HEK293 (cell line): ENCODE results near the gene CATSPER1.
A peak's percentile ranks its signal among the peaks of the same experiment; 100 is the strongest.

ENCODE experiments used
- CTCF ChIA-PET: fragments of 350-600 bp; formaldehyde crosslinking; extraction: SDS; loops from one replicate; lab custom pipeline; 2021; ENCODE audit warnings: antibody characterized with exemption; lab: Yijun Ruan, JAX
- POLR2A ChIA-PET: fragments of 300-600 bp; formaldehyde crosslinking; extraction: SDS; loops from one replicate; lab custom pipeline; 2020; ENCODE audit warnings: antibody characterized with exemption, inconsistent platforms; lab: Yijun Ruan, JAX
- H3K27ac ChIP-seq: fragments of 200-500 bp; sonication (Bioruptor generic); 2 replicates; pipeline ENCODE4 v1.5.1; 2014; ENCODE audit warnings: low read depth, low read length, control low read depth, inconsistent platforms; ENCODE audit errors: extremely low read depth
- H3K36me3 ChIP-seq, 2 experiments: fragments of 200-500 bp in 1 of 2; sonication (Bioruptor generic) in 1 of 2; 1 replicate in 1 of 2; 2 replicates in 1 of 2; pipeline ENCODE4 v1.5.1; 2014 to 2017; ENCODE audit warnings: inconsistent platforms in 2 of 2, low read length in 2 of 2; ENCODE audit not compliant: control insufficient read depth in 2 of 2, insufficient read depth in 1 of 2
- H3K4me1 ChIP-seq: fragments of 200-500 bp; sonication (Bioruptor generic); 2 replicates; pipeline ENCODE4 v1.5.1; 2014; ENCODE audit warnings: mild to moderate bottlenecking, low read length, inconsistent platforms; ENCODE audit not compliant: control insufficient read depth, insufficient read depth
- H3K4me3 ChIP-seq: 2 replicates; pipeline ENCODE4 v1.5.1; 2011; ENCODE audit warnings: low read depth, mild to moderate bottlenecking, control low read depth, low read length, moderate library complexity
- H3K9me3 ChIP-seq: fragments of 200-500 bp; sonication (Bioruptor generic); 2 replicates; pipeline ENCODE4 v1.5.1; 2014; ENCODE audit warnings: low read depth, low read length, inconsistent platforms; ENCODE audit not compliant: control insufficient read depth, insufficient read depth
- HOXA7 ChIP-seq: sonication (generic); formaldehyde crosslinking; IDR thresholded peaks from 2 replicates; pipeline ENCODE4 v1.8.1; 2022; ENCODE audit warnings: missing genetic modification reagents, borderline replicate concordance
- PRDM1 ChIP-seq: fragments of 450-650 bp; formaldehyde crosslinking; IDR thresholded peaks from 2 replicates; pipeline ENCODE4; 2016; ENCODE audit warnings: missing biosample characterization, missing genetic modification characterization
- SETDB1 ChIP-seq: IDR thresholded peaks from one replicate; pipeline ENCODE4 v1.6.1; 2017; ENCODE audit warnings: mild to moderate bottlenecking, low read length, moderate library complexity, mixed read lengths; ENCODE audit not compliant: insufficient read length
- ZBTB10 ChIP-seq: fragments of 450-650 bp; formaldehyde crosslinking; IDR thresholded peaks from 2 replicates; pipeline ENCODE4 v1.5.1; 2016; ENCODE audit warnings: missing biosample characterization, missing genetic modification characterization
- ZBTB8A ChIP-seq: fragments of 450-650 bp; formaldehyde crosslinking; IDR thresholded peaks from 2 replicates; pipeline ENCODE4 v1.5.1; 2016; ENCODE audit warnings: missing biosample characterization, missing genetic modification characterization
- ZNF157 ChIP-seq: fragments of 450-650 bp; formaldehyde crosslinking; IDR thresholded peaks from 2 replicates; pipeline ENCODE4 v1.5.1; 2016; ENCODE audit warnings: missing biosample characterization, missing genetic modification characterization
- ZNF362 ChIP-seq: fragments of 450-650 bp; formaldehyde crosslinking; IDR thresholded peaks from 2 replicates; pipeline ENCODE4 v1.5.1; 2016; ENCODE audit warnings: missing biosample characterization, missing genetic modification characterization
- ZNF404 ChIP-seq: fragments of 450-650 bp; formaldehyde crosslinking; IDR thresholded peaks from 2 replicates; pipeline ENCODE4 v1.5.1; 2017; ENCODE audit warnings: missing biosample characterization, missing genetic modification characterization
- ZSCAN5A ChIP-seq: fragments of 450-650 bp; formaldehyde crosslinking; IDR thresholded peaks from 2 replicates; pipeline ENCODE4 v1.5.1; 2016; ENCODE audit warnings: missing biosample characterization, missing genetic modification characterization
- TF ChIP-seq, protein P1 (sequence below): fragments of 450-650 bp; formaldehyde crosslinking; IDR thresholded peaks from 2 replicates; pipeline ENCODE4 v1.5.1; 2016; ENCODE audit warnings: missing biosample characterization, missing genetic modification characterization
- TF ChIP-seq, protein P2 (sequence below): fragments of 450-650 bp; formaldehyde crosslinking; IDR thresholded peaks from 2 replicates; pipeline ENCODE4 v1.5.1; 2016; ENCODE audit warnings: missing biosample characterization, missing genetic modification characterization

Gene CATSPER1

GRCh38 chr11:65976216-65977176 lies 49.8 kb downstream of the CATSPER1 start (continued):
- TF ChIP-seq ZBTB10 (tag by site-specific recombination) (no peak), ZNF404 (tag by site-specific recombination) (no peak), HOXA7 (CRISPR knock-in tag) (no peak)
- TF ChIP-seq, protein P1, sequence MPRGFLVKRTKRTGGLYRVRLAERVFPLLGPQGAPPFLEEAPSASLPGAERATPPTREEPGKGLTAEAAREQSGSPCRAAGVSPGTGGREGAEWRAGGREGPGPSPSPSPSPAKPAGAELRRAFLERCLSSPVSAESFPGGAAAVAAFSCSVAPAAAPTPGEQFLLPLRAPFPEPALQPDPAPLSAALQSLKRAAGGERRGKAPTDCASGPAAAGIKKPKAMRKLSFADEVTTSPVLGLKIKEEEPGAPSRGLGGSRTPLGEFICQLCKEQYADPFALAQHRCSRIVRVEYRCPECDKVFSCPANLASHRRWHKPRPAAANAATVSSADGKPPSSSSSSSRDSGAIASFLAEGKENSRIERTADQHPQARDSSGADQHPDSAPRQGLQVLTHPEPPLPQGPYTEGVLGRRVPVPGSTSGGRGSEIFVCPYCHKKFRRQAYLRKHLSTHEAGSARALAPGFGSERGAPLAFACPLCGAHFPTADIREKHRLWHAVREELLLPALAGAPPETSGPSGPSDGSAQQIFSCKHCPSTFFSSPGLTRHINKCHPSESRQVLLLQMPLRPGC = no peak
- TF ChIP-seq, all 188 proteins: peak for 0

DNA sequence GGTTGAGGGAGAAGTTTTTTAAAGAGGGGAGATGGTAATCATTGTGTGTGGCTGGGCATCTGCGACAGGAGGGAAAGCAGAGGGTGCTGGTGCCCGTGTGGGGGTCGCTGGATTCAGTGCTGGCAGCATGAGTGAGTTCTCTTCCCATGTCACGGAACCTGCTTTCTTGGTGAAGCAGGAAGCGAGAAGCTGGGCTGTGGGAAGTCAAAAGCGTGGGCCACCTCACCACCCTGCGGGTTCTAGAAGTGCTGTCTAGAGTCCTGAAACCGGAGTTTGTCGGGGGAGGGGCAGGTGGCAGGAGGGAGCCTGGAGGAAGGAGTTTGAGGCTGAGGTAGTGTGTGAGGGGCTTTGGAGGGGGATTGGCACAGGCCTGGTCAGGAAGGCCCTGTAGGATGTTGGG lies 50.5 kb downstream of the CATSPER1 start:
- Histone ChIP-seq H3K9me3 (no peaks in the 10 kb centered on the region), H3K4me3 (no peak overlapping the region), H3K36me3 (peaks cover 0 to 63% of the 10 kb centered on the region in 2 experiments; a peak in 2 of 3 replicates), H3K4me1 (no peaks in the 10 kb centered on the region), H3K27ac (no peak overlapping the region)
- CTCF ChIA-PET = interaction anchor here (1.2 to 1.4 kb wide), 2 partner anchors 88 to 90 kb away, joined by 3 read pairs; no protein-coding TSS in a partner anchor
- POLR2A ChIA-PET = interaction anchor here (1.3 kb wide), 1 partner anchor 64 kb away, joined by 7 read pairs; no protein-coding TSS in a partner anchor
- TF ChIP-seq, protein P2, sequence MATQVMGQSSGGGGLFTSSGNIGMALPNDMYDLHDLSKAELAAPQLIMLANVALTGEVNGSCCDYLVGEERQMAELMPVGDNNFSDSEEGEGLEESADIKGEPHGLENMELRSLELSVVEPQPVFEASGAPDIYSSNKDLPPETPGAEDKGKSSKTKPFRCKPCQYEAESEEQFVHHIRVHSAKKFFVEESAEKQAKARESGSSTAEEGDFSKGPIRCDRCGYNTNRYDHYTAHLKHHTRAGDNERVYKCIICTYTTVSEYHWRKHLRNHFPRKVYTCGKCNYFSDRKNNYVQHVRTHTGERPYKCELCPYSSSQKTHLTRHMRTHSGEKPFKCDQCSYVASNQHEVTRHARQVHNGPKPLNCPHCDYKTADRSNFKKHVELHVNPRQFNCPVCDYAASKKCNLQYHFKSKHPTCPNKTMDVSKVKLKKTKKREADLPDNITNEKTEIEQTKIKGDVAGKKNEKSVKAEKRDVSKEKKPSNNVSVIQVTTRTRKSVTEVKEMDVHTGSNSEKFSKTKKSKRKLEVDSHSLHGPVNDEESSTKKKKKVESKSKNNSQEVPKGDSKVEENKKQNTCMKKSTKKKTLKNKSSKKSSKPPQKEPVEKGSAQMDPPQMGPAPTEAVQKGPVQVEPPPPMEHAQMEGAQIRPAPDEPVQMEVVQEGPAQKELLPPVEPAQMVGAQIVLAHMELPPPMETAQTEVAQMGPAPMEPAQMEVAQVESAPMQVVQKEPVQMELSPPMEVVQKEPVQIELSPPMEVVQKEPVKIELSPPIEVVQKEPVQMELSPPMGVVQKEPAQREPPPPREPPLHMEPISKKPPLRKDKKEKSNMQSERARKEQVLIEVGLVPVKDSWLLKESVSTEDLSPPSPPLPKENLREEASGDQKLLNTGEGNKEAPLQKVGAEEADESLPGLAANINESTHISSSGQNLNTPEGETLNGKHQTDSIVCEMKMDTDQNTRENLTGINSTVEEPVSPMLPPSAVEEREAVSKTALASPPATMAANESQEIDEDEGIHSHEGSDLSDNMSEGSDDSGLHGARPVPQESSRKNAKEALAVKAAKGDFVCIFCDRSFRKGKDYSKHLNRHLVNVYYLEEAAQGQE (tag by site-specific recombination) = peak; percentile 71
- no peak for TF ChIP-seq PRDM1 (tag by site-specific recombination)

DNA sequence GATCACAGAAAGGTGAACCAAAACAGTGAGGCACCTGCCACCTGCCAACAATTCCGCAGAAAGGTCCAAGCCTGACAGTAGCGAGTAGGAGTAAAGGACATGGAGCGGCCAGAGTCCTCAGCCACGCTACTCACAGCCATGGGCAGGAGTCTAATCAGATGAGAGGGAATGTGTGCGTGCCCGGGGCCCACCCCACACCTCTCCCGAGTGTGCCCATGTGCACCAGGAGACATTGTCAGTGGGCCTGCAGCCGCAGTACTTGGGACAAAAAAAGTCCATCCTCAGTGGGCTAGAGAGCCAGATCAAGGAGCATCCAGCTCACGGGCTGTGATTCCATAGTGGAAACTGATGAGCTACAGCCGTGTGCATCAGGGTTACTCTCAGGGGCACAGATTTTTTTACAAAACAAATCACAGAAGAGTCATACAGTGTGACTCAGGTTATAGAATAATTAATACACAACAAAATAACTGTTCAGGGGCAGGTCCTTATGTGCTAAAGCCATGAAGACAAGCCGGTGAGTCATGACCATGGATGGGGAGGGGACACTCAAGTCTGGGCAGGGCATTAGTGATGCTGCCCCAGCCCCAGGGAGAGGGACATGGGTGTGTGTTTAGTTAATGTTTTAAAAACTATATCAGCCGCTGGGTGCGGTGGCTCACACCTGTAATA lies 52.7 kb downstream of the CATSPER1 start:
- ChIA-PET CTCF (no interaction called here), POLR2A (no interaction called here)
- Histone ChIP-seq H3K4me1 (no peaks in the 10 kb centered on the region), H3K27ac (no peak overlapping the region), H3K9me3 (no peaks in the 10 kb centered on the region), H3K4me3 (no peak overlapping the region), H3K36me3 (peaks cover 0 to 73% of the 10 kb centered on the region in 2 experiments; a peak in 2 of 3 replicates)
- TF ChIP-seq SETDB1 (no peak), ZBTB8A (tag by site-specific recombination) (no peak), ZNF157 (no peak), ZSCAN5A (tag by site-specific recombination) (no peak), ZNF362 (tag by site-specific recombination) (no peak)
